HL-60 (cell line): Measurements from ENCODE around the gene EPM2A.

ENCODE experiments used
- CTCF ChIP-seq: IDR thresholded peaks from one replicate; pipeline ENCODE4 v1.5.1; 2011; ENCODE audit warnings: low read length, control low read depth, inconsistent platforms; ENCODE audit not compliant: insufficient read depth
- GABPA ChIP-seq: IDR thresholded peaks from 2 replicates; pipeline ENCODE4 v1.6.1; 2012; ENCODE audit warnings: low read depth
- POLR2AphosphoS5 ChIP-seq: IDR thresholded peaks from 2 replicates; pipeline ENCODE4 v1.6.1; 2012; ENCODE audit warnings: low read depth
- REST ChIP-seq: IDR thresholded peaks from 2 replicates; pipeline ENCODE4 v1.6.1; 2012; ENCODE audit warnings: low read depth; ENCODE audit not compliant: insufficient replicate concordance
- SPI1 ChIP-seq: IDR thresholded peaks from 2 replicates; pipeline ENCODE4 v1.6.1; 2012; ENCODE audit warnings: low read depth, mild to moderate bottlenecking, borderline replicate concordance

DNA sequence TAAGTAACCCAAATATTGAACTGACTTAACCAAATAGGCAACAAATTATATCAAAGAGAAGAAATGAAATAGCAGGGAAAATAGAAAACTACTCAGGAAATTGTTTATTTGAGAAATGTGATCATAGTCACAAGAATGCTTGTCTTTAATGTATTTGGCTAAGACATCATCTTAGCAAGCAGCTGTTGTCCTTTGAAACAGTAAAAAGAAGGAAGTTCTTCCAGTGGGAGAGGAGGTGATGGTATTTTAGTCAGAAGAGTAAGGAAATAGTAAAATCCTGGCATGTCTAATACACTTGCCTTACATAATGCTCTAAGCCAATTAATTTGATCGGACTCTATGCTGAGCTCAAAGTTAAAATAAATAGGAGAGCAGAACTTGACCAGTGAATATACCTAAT, 126.5 kb downstream of the EPM2A start:
- TF ChIP-seq POLR2AphosphoS5 (no peak), CTCF (no peak), REST (no peak), GABPA (no peak), SPI1 (no peak)
